ENCODE data around the gene ETV4.

The ETV4 gene

DNA sequence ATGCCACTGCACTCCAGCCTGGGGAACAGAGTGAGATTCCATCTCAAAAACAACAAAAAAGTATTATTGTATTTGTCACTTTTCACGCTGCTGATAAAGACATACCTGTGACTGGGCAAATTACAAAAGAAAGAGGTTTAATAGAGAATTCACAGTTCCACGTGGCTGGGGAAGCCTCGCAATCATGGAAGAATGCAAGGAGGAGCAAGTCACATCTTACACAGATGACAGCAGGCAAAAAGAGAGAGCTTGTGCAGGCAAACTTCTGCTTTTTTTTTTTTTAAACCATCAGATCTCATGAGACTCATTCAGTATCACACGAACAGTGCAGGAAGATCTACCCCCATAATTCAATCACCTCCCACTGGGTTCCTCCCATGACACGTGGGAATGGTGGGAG is 41.5 kb upstream of the ETV4 start:
- Histone ChIP-seq H3K36me3 (ENCODE audit: insufficient read depth, low read length) (no peaks in the 10 kb centered on the region; the same call in 1 of the 2 replicates), H3K4me3 (ENCODE audit: low read depth, low read length, poor library complexity, severe bottlenecking) (no peak overlapping the region), H3K9me3 (ENCODE audit: low read length) (no peaks in the 10 kb centered on the region), H3K27ac (ENCODE audit: low read depth, low read length, poor library complexity, severe bottlenecking) (no peak overlapping the region), H3K4me1 (ENCODE audit: insufficient read depth, low read length, severe bottlenecking) (no peaks in the 10 kb centered on the region), H3K79me2 (ENCODE audit: insufficient read depth, low read length) (no peaks in the 10 kb centered on the region), H3F3A (ENCODE audit: insufficient read depth, low read length) (no peaks in the 10 kb centered on the region), H2AFZ (ENCODE audit: low read length) (no peak overlapping the region), H3K4me2 (ENCODE audit: low read length) (no peak overlapping the region), H4K20me1 (ENCODE audit: insufficient read depth, low read length) (no peaks in the 10 kb centered on the region), H3K9me2 (ENCODE audit: low read depth, low read length) (no peaks in the 10 kb centered on the region), H3K9ac (ENCODE audit: low read length) (no peak overlapping the region), H3K27me3 (ENCODE audit: insufficient read depth, low read length) (peaks cover 3% of the 10 kb centered on the region; the same call in 1 of the 2 replicates)
- TF ChIP-seq EZH2 (IDR thresholded peaks at IDR 0.05; ENCODE audit: borderline replicate concordance, low read length): no peak
- TF ChIP-seq, protein P1, sequence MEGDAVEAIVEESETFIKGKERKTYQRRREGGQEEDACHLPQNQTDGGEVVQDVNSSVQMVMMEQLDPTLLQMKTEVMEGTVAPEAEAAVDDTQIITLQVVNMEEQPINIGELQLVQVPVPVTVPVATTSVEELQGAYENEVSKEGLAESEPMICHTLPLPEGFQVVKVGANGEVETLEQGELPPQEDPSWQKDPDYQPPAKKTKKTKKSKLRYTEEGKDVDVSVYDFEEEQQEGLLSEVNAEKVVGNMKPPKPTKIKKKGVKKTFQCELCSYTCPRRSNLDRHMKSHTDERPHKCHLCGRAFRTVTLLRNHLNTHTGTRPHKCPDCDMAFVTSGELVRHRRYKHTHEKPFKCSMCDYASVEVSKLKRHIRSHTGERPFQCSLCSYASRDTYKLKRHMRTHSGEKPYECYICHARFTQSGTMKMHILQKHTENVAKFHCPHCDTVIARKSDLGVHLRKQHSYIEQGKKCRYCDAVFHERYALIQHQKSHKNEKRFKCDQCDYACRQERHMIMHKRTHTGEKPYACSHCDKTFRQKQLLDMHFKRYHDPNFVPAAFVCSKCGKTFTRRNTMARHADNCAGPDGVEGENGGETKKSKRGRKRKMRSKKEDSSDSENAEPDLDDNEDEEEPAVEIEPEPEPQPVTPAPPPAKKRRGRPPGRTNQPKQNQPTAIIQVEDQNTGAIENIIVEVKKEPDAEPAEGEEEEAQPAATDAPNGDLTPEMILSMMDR (IDR thresholded peaks at IDR 0.05; ENCODE audit: low read length): no peak

DNA sequence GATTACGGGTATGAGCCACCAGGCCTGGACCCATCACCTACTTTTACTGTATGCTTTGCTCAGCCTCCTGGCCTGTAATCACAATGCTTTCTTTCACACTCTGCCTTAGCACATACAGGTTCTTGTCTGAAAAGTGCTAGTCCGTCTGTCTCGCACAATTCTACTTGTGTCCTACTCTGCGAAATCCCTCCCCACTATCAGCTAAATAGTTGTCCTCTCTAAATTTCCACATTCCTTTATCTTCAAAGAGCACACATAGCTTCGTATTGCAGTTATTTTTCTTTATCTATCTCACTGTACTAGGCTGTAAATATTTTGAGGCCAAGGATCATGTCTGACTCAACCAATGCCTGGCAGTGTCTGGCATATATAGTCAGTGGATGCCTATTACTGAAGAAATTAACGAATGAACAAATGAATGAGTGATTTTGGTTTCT is 38.5 kb upstream of the ETV4 start:
- no peak overlapping the region for H3K27ac ChIP-seq (ENCODE audit: low read depth, low read length, poor library complexity, severe bottlenecking)
- H3K4me2 ChIP-seq (ENCODE audit: low read length): no peak overlapping the region
- H3K4me3 ChIP-seq (ENCODE audit: low read depth, low read length, poor library complexity, severe bottlenecking): no peak overlapping the region
- no peaks in the 10 kb centered on the region for H3K9me3 ChIP-seq (ENCODE audit: low read length)
- H3K4me1 ChIP-seq (ENCODE audit: insufficient read depth, low read length, severe bottlenecking): no peaks in the 10 kb centered on the region
- H3F3A ChIP-seq (ENCODE audit: insufficient read depth, low read length): no peaks in the 10 kb centered on the region
- no peak overlapping the region for H2AFZ ChIP-seq (ENCODE audit: low read length)
- H3K79me2 ChIP-seq (ENCODE audit: insufficient read depth, low read length): no peaks in the 10 kb centered on the region
- H3K9ac ChIP-seq (ENCODE audit: low read length): no peak overlapping the region
- no peaks in the 10 kb centered on the region; the same call in 1 of the 2 replicates for H3K27me3 ChIP-seq (ENCODE audit: insufficient read depth, low read length)
- TF ChIP-seq EZH2 (IDR thresholded peaks at IDR 0.05; ENCODE audit: borderline replicate concordance, low read length): no peak
- TF ChIP-seq, protein P1 (IDR thresholded peaks at IDR 0.05; ENCODE audit: low read length): no peak
- no peaks in the 10 kb centered on the region for H4K20me1 ChIP-seq (ENCODE audit: insufficient read depth, low read length)
- H3K9me2 ChIP-seq (ENCODE audit: low read depth, low read length): no peaks in the 10 kb centered on the region
- no peaks in the 10 kb centered on the region; the same call in 1 of the 2 replicates for H3K36me3 ChIP-seq (ENCODE audit: insufficient read depth, low read length)

DNA sequence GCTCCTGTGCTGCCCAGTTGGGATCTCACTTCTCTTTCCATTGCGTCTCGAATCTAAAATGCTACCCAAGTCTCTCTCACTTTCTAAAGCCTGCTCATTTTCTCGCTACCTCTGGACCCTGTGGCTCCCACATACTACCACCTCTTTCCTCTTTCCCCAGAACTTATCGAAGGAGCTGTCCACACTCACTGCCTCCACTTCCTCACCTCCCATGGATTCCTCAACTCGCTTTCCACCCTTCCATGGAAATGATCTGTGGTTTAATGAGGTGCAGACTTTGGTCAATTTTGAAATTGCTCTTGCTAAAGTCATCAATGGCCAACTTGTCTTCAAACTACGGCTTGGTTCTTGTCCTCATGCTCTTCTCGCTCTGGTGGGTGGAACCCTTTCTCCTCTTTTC is 37.2 kb upstream of the ETV4 start:
- Histone ChIP-seq H3K4me1 (ENCODE audit: insufficient read depth, low read length, severe bottlenecking) (no peaks in the 10 kb centered on the region), H3K79me2 (ENCODE audit: insufficient read depth, low read length) (no peaks in the 10 kb centered on the region), H3K9ac (ENCODE audit: low read length) (no peak overlapping the region), H3K9me2 (ENCODE audit: low read depth, low read length) (no peaks in the 10 kb centered on the region), H3K27ac (ENCODE audit: low read depth, low read length, poor library complexity, severe bottlenecking) (no peak overlapping the region), H3K9me3 (ENCODE audit: low read length) (no peaks in the 10 kb centered on the region), H3K4me3 (ENCODE audit: low read depth, low read length, poor library complexity, severe bottlenecking) (no peak overlapping the region), H3F3A (ENCODE audit: insufficient read depth, low read length) (no peaks in the 10 kb centered on the region), H3K27me3 (ENCODE audit: insufficient read depth, low read length) (no peaks in the 10 kb centered on the region; the same call in 1 of the 2 replicates), H3K4me2 (ENCODE audit: low read length) (no peak overlapping the region), H4K20me1 (ENCODE audit: insufficient read depth, low read length) (no peaks in the 10 kb centered on the region), H3K36me3 (ENCODE audit: insufficient read depth, low read length) (no peaks in the 10 kb centered on the region; the same call in 1 of the 2 replicates), H2AFZ (ENCODE audit: low read length) (no peak overlapping the region)
- TF ChIP-seq EZH2 (IDR thresholded peaks at IDR 0.05; ENCODE audit: borderline replicate concordance, low read length): no peak
- TF ChIP-seq, protein P1 (IDR thresholded peaks at IDR 0.05; ENCODE audit: low read length): no peak

Data from OCI-LY1 (cell line).